ENCODE measurements around the gene NPPA.

GRCh38 chr1:11869104-11869503 is 21.5 kb upstream of the NPPA start:
- no peak for TF ChIP-seq EZH2 (IDR thresholded peaks at IDR 0.05; ENCODE audit: low read length, missing control alignments)
- no peak for TF ChIP-seq CTCF (conservative IDR thresholded peaks at IDR 0.05 in 1 of 2, IDR thresholded peaks at IDR 0.05 in 1 of 2; ENCODE audit: low read depth in 1 of 2, low read length in 2 of 2)

Measured in fibroblast of lung (primary cell).